ENCODE measurements around the gene PCDHA2.
"Not testable (repeated sequence)": the region's sequence is repeated elsewhere in the genome, so short reads cannot be mapped to it uniquely, and the experiment has no call there.

The PCDHA2 gene

DNA sequence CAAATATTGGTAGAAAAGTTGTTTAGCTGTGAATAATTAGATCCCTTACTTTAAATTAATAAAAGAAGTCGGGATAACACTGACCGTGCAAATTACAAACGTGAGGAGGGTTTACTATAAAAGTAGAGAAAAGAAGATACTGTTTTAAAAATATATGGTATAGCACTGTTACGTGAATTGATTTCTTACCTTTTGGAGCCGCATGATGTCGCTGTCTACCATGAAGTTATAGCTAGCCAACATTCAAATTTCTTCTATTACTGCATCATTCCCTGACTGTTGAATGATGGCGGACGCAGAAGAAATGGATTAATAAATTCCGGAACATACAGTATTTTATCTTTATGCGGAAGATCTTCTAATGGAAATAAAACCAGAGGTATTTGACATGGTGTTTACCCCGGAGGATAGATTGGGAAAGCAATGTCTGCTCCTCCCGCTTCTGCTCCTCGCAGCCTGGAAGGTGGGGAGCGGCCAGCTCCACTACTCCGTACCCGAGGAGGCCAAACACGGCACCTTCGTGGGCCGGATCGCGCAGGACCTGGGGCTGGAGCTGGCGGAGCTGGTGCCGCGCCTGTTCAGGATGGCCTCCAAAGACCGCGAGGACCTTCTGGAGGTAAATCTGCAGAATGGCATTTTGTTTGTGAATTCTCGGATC, 33.2 kb downstream of the PCDHA2 start, which contains the start of gene PCDHA6:
TSS of gene PCDHA6 (plus strand) at position 257 of the 658 bp plus-strand sequence. CDS start at position 389, 132 bp downstream.
- TF ChIP-seq, protein P1, sequence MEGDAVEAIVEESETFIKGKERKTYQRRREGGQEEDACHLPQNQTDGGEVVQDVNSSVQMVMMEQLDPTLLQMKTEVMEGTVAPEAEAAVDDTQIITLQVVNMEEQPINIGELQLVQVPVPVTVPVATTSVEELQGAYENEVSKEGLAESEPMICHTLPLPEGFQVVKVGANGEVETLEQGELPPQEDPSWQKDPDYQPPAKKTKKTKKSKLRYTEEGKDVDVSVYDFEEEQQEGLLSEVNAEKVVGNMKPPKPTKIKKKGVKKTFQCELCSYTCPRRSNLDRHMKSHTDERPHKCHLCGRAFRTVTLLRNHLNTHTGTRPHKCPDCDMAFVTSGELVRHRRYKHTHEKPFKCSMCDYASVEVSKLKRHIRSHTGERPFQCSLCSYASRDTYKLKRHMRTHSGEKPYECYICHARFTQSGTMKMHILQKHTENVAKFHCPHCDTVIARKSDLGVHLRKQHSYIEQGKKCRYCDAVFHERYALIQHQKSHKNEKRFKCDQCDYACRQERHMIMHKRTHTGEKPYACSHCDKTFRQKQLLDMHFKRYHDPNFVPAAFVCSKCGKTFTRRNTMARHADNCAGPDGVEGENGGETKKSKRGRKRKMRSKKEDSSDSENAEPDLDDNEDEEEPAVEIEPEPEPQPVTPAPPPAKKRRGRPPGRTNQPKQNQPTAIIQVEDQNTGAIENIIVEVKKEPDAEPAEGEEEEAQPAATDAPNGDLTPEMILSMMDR (IDR thresholded peaks at IDR 0.05; ENCODE audit: low read depth, low read length, missing control alignments): no peak
- DNase-seq (ENCODE audit: low read depth): no peak

DNA sequence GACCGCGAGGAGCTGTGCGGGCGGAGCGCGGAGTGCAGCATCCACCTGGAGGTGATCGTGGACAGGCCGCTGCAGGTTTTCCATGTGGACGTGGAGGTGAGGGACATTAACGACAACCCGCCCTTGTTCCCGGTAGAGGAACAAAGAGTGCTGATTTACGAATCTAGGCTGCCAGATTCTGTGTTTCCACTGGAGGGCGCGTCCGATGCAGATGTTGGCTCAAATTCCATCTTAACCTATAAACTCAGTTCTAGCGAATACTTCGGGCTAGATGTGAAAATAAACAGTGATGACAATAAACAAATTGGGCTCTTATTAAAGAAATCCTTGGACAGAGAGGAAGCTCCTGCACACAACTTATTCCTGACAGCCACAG, 33.7 kb downstream of the PCDHA2 start:
- TF ChIP-seq, protein P1 (IDR thresholded peaks at IDR 0.05; ENCODE audit: low read depth, low read length, missing control alignments): no peak
- no peak for DNase-seq (ENCODE audit: low read depth)
- H3K4me3 ChIP-seq (ENCODE audit: low read depth, low read length): no peak overlapping the region

More for the DNA sequence above, 33.2 kb downstream of the PCDHA2 start, which contains the start of gene PCDHA6:
- no peak within 1 kb of the TSS for H3K4me3 ChIP-seq (ENCODE audit: low read depth, low read length)

DNA sequence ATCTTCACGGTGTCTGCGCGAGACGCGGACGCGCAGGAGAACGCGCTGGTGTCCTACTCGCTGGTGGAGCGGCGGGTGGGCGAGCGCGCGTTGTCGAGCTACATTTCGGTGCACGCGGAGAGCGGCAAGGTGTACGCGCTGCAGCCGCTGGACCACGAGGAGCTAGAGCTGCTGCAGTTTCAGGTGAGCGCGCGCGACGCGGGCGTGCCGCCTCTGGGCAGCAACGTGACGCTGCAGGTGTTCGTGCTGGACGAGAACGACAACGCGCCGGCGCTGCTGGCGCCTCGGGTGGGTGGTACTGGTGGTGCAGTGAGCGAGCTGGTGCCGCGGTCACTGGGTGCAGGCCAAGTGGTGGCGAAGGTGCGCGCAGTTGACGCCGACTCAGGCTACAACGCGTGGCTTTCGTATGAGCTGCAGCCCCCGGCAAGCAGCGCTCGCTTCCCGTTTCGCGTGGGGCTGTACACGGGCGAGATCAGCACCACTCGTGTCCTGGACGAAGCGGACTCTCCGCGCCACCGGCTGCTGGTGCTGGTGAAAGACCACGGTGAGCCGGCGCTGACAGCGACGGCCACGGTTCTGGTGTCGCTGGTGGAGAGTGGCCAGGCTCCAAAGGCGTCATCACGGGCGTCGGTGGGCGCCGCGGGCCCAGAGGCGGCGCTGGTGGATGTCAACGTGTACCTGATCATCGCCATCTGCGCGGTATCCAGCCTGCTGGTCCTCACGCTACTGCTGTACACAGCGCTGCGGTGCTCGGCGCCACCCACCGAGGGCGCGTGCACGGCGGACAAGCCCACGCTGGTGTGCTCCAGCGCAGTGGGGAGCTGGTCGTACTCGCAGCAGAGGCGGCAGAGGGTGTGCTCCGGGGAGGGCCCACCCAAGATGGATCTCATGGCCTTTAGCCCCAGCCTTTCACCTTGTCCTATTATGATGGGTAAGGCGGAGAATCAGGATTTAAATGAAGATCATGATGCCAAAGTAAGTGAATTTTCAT, 35.2 kb downstream of the PCDHA2 start:
- not testable (repeated sequence) for H3K4me3 ChIP-seq (ENCODE audit: low read depth, low read length); DNase-seq (ENCODE audit: low read depth)

DNA sequence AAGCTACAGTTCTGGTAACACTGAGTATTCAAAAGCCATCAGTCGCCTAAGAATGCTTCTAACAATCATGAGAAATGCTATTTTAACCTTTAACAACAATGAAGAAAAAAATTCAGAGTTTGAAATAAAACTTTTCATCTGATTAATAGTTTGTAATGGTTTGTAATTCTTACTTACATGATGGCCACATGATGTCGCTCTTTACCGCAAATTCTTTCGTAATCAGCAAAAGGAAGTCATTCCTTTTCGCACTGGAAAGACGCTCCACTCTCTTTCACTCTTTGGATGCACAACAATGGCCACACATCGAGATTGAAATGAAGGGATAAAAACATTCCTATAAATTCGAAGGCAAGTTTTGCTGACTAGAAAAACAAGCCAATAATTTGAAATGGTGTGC, 39.3 kb downstream of the PCDHA2 start, which contains the start of gene PCDHA7:
TSS of gene PCDHA7 (plus strand) at position 277 of the 400 bp plus-strand sequence. CDS start at position 392, 115 bp downstream.
- DNase-seq (ENCODE audit: low read depth): no peak
- TF ChIP-seq, protein P1 (IDR thresholded peaks at IDR 0.05; ENCODE audit: low read depth, low read length, missing control alignments): no peak
- no peak within 1 kb of the TSS for H3K4me3 ChIP-seq (ENCODE audit: low read depth, low read length)

DNA sequence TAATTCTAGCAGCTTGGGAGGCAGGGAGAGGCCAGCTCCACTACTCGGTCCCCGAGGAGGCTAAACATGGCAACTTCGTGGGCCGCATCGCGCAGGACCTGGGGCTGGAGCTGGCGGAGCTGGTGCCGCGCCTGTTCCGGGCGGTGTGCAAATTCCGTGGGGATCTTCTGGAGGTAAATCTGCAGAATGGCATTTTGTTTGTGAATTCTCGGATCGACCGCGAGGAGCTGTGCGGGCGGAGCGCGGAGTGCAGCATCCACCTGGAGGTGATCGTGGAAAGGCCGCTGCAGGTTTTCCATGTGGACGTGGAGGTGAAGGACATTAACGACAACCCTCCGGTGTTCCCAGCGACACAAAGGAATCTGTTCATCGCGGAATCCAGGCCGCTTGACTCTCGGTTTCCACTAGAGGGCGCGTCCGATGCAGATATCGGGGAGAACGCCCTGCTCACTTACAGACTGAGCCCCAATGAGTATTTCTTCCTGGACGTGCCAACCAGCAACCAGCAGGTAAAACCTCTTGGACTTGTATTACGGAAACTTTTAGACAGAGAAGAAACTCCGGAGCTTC, 39.9 kb downstream of the PCDHA2 start:
- not testable (repeated sequence) for H3K4me3 ChIP-seq (ENCODE audit: low read depth, low read length); DNase-seq (ENCODE audit: low read depth)

DNA sequence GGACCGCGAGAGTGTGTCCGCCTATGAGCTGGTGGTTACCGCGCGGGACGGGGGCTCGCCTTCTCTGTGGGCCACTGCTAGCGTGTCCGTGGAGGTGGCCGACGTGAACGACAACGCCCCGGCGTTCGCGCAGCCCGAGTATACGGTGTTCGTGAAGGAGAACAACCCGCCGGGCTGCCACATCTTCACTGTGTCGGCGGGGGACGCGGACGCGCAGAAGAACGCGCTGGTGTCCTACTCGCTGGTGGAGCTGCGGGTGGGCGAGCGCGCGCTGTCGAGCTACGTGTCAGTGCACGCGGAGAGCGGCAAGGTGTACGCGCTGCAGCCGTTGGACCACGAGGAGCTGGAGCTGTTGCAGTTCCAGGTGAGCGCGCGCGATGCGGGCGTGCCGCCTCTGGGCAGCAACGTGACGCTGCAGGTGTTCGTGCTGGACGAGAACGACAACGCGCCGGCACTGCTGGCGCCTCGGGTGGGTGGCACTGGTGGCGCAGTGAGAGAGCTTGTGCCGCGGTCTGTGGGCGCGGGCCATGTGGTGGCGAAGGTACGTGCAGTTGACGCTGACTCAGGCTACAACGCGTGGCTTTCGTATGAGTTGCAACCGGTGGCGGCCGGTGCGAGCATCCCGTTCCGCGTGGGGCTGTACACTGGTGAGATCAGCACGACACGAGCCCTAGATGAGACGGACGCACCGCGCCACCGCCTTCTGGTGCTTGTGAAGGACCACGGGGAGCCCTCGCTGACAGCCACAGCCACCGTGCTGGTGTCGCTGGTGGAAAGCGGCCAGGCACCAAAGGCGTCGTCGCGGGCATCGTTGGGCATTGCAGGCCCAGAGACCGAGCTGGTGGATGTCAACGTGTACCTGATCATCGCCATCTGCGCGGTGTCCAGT, 41.2 kb downstream of the PCDHA2 start:
- DNase-seq (ENCODE audit: low read depth): no peak
- TF ChIP-seq, protein P1 (IDR thresholded peaks at IDR 0.05; ENCODE audit: low read depth, low read length, missing control alignments): no peak
- H3K4me3 ChIP-seq (ENCODE audit: low read depth, low read length): no peak overlapping the region

Measured in GM12864 (cell line).